A549 (cell line): ENCODE data around the gene TMEM219. TPM values are rescaled to one million over a fixed set of nuclear protein-coding genes. Genes with fewer than 3 reads are reported as not detected.

Source experiments
- ATAC-seq, 2 experiments: fragments of 200-7000 bp in 1 of 2; fragments of >200 bp in 1 of 2; cut with Nextera tagmentation in 1 of 2; cut with Tn5 transposase in 1 of 2; 3 replicates each; pipeline versions ENCODE4 v1.8.0 to v1.9.1; 2018 to 2020; ENCODE audit warnings: mild to moderate bottlenecking in 1 of 2, moderate library complexity in 1 of 2
- CTCF ChIA-PET: fragments of 300-600 bp; sonication (Branson Sonifier 250); formaldehyde crosslinking; extraction: SDS; loops from one replicate; lab custom pipeline; 2021; ENCODE audit warnings: antibody characterized with exemption, inconsistent platforms; lab: Yijun Ruan, JAX
- POLR2A ChIA-PET: fragments of 350-600 bp; formaldehyde crosslinking; extraction: SDS; loops from one replicate; lab custom pipeline; 2021; ENCODE audit warnings: antibody characterized with exemption, inconsistent platforms; lab: Yijun Ruan, JAX
- DNase-seq, 2 experiments: peaks; one replicate each; pipeline versions ENCODE4 v3.0.0 to v3.0.0-alpha.2; 2011 to 2016; ENCODE audit warnings: low read depth in 1 of 2, low spot score in 1 of 2
- FAIRE-seq: peaks from 2 replicates; lab custom pipeline; 2011; peaks lifted over from hg19 to GRCh38; lab: Jason Lieb, UNC
- H3K27ac ChIP-seq, 2 experiments: fragments of >200 bp; sonication (Bioruptor Twin); formaldehyde crosslinking; 3 replicates each; pipeline ENCODE4 v1.5.1; 2016 to 2017
- H3K4me1 ChIP-seq: fragments of >200 bp; sonication (Bioruptor Twin); formaldehyde crosslinking; 3 replicates; pipeline ENCODE4 v1.6.1; 2016
- H3K4me2 ChIP-seq: fragments of >200 bp; sonication (Bioruptor Twin); formaldehyde crosslinking; 3 replicates; pipeline ENCODE4 v1.6.1; 2016
- H3K4me3 ChIP-seq: fragments of >200 bp; sonication (Bioruptor Twin); formaldehyde crosslinking; 3 replicates; pipeline ENCODE4 v1.5.1; 2016
- H3K9me3 ChIP-seq: fragments of >200 bp; sonication (Bioruptor Twin); formaldehyde crosslinking; 3 replicates; pipeline ENCODE4 v1.6.1; 2016
- ATOH8 ChIP-seq: fragments of 250-450 bp; sonication (Bioruptor Pico); IDR thresholded peaks from 2 replicates; pipeline ENCODE4 v1.5.0; 2020; ENCODE audit warnings: low read depth, mild to moderate bottlenecking, moderate library complexity
- BCL3 ChIP-seq: fragments of >200 bp; sonication (Bioruptor Twin); formaldehyde crosslinking; IDR thresholded peaks from 3 replicates; pipeline ENCODE4 v1.6.1; 2016
- CEBPB ChIP-seq, 2 experiments: fragments of >200 bp in 1 of 2; sonication (Bioruptor Twin) in 1 of 2; formaldehyde crosslinking in 1 of 2; IDR thresholded peaks; 2 replicates each; pipeline ENCODE4 v1.6.1; 2012 to 2016
- CHD2 ChIP-seq: fragments of 150-350 bp; IDR thresholded peaks from 2 replicates; pipeline ENCODE4 v1.6.1; 2014; ENCODE audit warnings: low read length; ENCODE audit not compliant: partially characterized antibody
- CHD4 ChIP-seq: fragments of 200-600 bp; sonication (generic); IDR thresholded peaks from 2 replicates; pipeline ENCODE4 v1.6.1; 2016; ENCODE audit warnings: antibody characterized with exemption, mild to moderate bottlenecking, borderline replicate concordance
- CTCF ChIP-seq: fragments of >200 bp; sonication (Bioruptor Twin); formaldehyde crosslinking; IDR thresholded peaks from 3 replicates; pipeline ENCODE4 v1.5.1; 2016
- EHF ChIP-seq: fragments of 250-450 bp; sonication (Bioruptor Pico); IDR thresholded peaks from 2 replicates; pipeline ENCODE4 v1.5.0; 2020; ENCODE audit warnings: mild to moderate bottlenecking
- ESRRA ChIP-seq: fragments of 150-350 bp; IDR thresholded peaks from 2 replicates; pipeline ENCODE4 v1.6.1; 2014; ENCODE audit warnings: mild to moderate bottlenecking, low read length, borderline replicate concordance
- FOSB ChIP-seq: fragments of 250-450 bp; sonication (Bioruptor Pico); IDR thresholded peaks from 2 replicates; pipeline ENCODE4 v1.5.0; 2020; ENCODE audit warnings: mild to moderate bottlenecking, moderate library complexity
- FOXS1 ChIP-seq: fragments of 250-450 bp; sonication (Bioruptor Pico); IDR thresholded peaks from 2 replicates; pipeline ENCODE4 v1.5.0; 2020; ENCODE audit warnings: mild to moderate bottlenecking, moderate library complexity
- HES2 ChIP-seq: fragments of >200 bp; sonication (Bioruptor Twin); formaldehyde crosslinking; IDR thresholded peaks from 2 replicates; pipeline ENCODE4 v1.6.1; 2016
- JUN ChIP-seq, 2 experiments: fragments of >200 bp; sonication (Bioruptor Twin); formaldehyde crosslinking; IDR thresholded peaks; 2 replicates in 1 of 2; 3 replicates in 1 of 2; pipeline ENCODE4 v1.6.1; 2016 to 2017
- KDM1A ChIP-seq: fragments of 200-600 bp; sonication (generic); IDR thresholded peaks from 2 replicates; pipeline ENCODE4 v1.6.1; 2016; ENCODE audit warnings: low read depth, mild to moderate bottlenecking
- PBX3 ChIP-seq: IDR thresholded peaks from 2 replicates; pipeline ENCODE4 v1.6.1; 2012
- RNF2 ChIP-seq: fragments of 200-600 bp; sonication (generic); IDR thresholded peaks from 2 replicates; pipeline ENCODE4 v1.6.1; 2016; ENCODE audit warnings: low read depth, mild to moderate bottlenecking, antibody characterized with exemption, moderate library complexity, borderline replicate concordance
- TP53 ChIP-seq: fragments of 250-450 bp; sonication (Bioruptor Pico); IDR thresholded peaks from 2 replicates; pipeline ENCODE4 v1.5.0; 2021; ENCODE audit warnings: mild to moderate bottlenecking, moderate library complexity
- ZNF302 ChIP-seq: fragments of 250-450 bp; sonication (Bioruptor Pico); IDR thresholded peaks from 2 replicates; pipeline ENCODE4 v1.9.0; 2021; ENCODE audit warnings: inconsistent platforms, mild to moderate bottlenecking, moderate library complexity
- ZSCAN20 ChIP-seq: fragments of 250-450 bp; sonication (Bioruptor Pico); IDR thresholded peaks from 2 replicates; pipeline ENCODE4 v1.8.0; 2022; ENCODE audit warnings: mild to moderate bottlenecking, moderate library complexity
- WGBS: methylation state at CpG from one replicate; pipeline ENCODE4 v1.1.6; 2017; ENCODE audit errors: missing lambda C conversion rate; 5-methylcytosine and 5-hydroxymethylcytosine counted together
- polyA plus RNA-seq, 4 experiments: library from polyadenylated mRNA; depleted of rRNA in 3 of 4; stranded (reverse); fragments of >200 nt; fragmentation: RNase III in 1 of 4; extraction: RNeasy Plus Mini Kit Qiagen cat#74134 plus additional on column Dnase treatment in 1 of 4; gene quantifications; 2 replicates in 3 of 4; 3 replicates in 1 of 4; pipeline ENCODE4 v1.2.3, GENCODE V29; 2011 to 2017

TMEM219 gene
- polyA plus RNA-seq, 2 of the 4 experiments (the other 2 are of a cell fraction), result 65.1 to 74.4 TPM

GRCh38 chr16:29986931-29987330, 25.1 kb downstream of the TMEM219 start:
- FAIRE-seq (no peak), ATAC-seq (no peak), DNase-seq (no peak)
- Histone ChIP-seq H3K4me2 (no peak overlapping the region), H3K9me3 (no peaks in the 10 kb centered on the region), H3K4me1 (no peaks in the 10 kb centered on the region), H3K4me3 (no peak overlapping the region), H3K27ac (no peak overlapping the region)
- WGBS, result 84% methylated on average over 4 of the region's 5 CpGs
- no peak for TF ChIP-seq KDM1A
- TF ChIP-seq ZSCAN20 (CRISPR knock-in tag), result no peak
- no peak for TF ChIP-seq CHD2
- TF ChIP-seq ESRRA, result no peak
- no peak for TF ChIP-seq CEBPB (IDR thresholded peaks at IDR 0.05)
- TF ChIP-seq EHF (CRISPR knock-in tag), result no peak
- TF ChIP-seq JUN (IDR thresholded peaks at IDR 0.05), result no peak
- no peak for TF ChIP-seq ZNF302 (CRISPR knock-in tag)
- no peak for TF ChIP-seq HES2
- TF ChIP-seq FOSB (CRISPR knock-in tag), result no peak
- TF ChIP-seq FOXS1 (CRISPR knock-in tag), result no peak
- CTCF ChIA-PET, result interaction anchor here (0.9 to 5.3 kb wide), 2 partner anchors 18 to 75 kb away, joined by 4 to 22 read pairs; no protein-coding TSS in a partner anchor
- POLR2A ChIA-PET, result no interaction called here

GRCh38 chr16:29987371-29988085, 25.6 kb downstream of the TMEM219 start:
- no peaks in the 10 kb centered on the region for H3K4me1 ChIP-seq
- DNase-seq, result no peak
- no peaks in the 10 kb centered on the region for H3K9me3 ChIP-seq
- ATAC-seq, result no peak
- no peak overlapping the region for H3K4me2 ChIP-seq
- ChIA-PET POLR2A (interaction anchor here (1.4 kb wide), 1 partner anchor 14 kb away, joined by 4 read pairs; the partner anchor contains the start of gene TAOK2), CTCF (interaction anchor here (0.9 to 5.3 kb wide), 2 partner anchors 18 to 76 kb away, joined by 4 to 22 read pairs; no protein-coding TSS in a partner anchor)
- H3K27ac ChIP-seq, result no peak overlapping the region
- WGBS, result 92% methylated on average over 21 of the region's 35 CpGs
- no peak overlapping the region for H3K4me3 ChIP-seq
- no peak for FAIRE-seq
- TF ChIP-seq ZNF302 (CRISPR knock-in tag) (no peak), CTCF (no peak), ATOH8 (CRISPR knock-in tag) (no peak), CEBPB (IDR thresholded peaks at IDR 0.05) (no peak), PBX3 (no peak), BCL3 (no peak), TP53 (CRISPR knock-in tag) (no peak), CHD4 (no peak), RNF2 (no peak)
